HG03060 (cell line): ENCODE results near the gene UCP2.
A peak's percentile ranks its signal among the peaks of the same experiment; 100 is the strongest.
"Not testable (repeated sequence)": the region's sequence is repeated elsewhere in the genome, so short reads cannot be mapped to it uniquely, and the experiment has no call there.

Experiments used
- ATAC-seq: cut with Tn5 transposase; IDR thresholded peaks from one replicate; pipeline ENCODE4 v1.9.1; 2021; ENCODE audit warnings: low read depth, moderate number of reproducible peaks; ENCODE audit not compliant: unreplicated experiment

UCP2 gene

GRCh38 chr11:73996161-73996747, 13.6 kb upstream of the UCP2 start:
- ATAC-seq: no peak

GRCh38 chr11:73995731-73996130, 13.1 kb upstream of the UCP2 start:
- ATAC-seq: no peak

- ATAC-seq: peak; percentile 38
These were observed 12.6 kb upstream of the UCP2 start for GRCh38 chr11:73995247-73995646.

GRCh38 chr11:73991471-73992006, 8.9 kb upstream of the UCP2 start:
- ATAC-seq: no peak

GRCh38 chr11:73990730-73991129, 8.1 kb upstream of the UCP2 start:
- ATAC-seq: no peak

- ATAC-seq: no peak
These were observed 6.5 kb upstream of the UCP2 start for GRCh38 chr11:73989156-73989555.

- no peak for ATAC-seq
These were observed 5.6 kb upstream of the UCP2 start for GRCh38 chr11:73988227-73988626.

- ATAC-seq: not testable (repeated sequence)
These were observed 3.0 kb upstream of the UCP2 start for GRCh38 chr11:73985661-73986060.

GRCh38 chr11:73983741-73984538, 1.3 kb upstream of the UCP2 start:
- no peak for ATAC-seq

- peak; percentile 47 for ATAC-seq
These were observed 522 bp upstream of the UCP2 start for GRCh38 chr11:73982990-73983740.

- no peak for ATAC-seq
These were observed 1.4 kb downstream of the UCP2 start for GRCh38 chr11:73981051-73981805.

GRCh38 chr11:73980001-73980961, 2.4 kb downstream of the UCP2 start:
- ATAC-seq: no peak

- no peak for ATAC-seq
These were observed 4.0 kb downstream of the UCP2 start for GRCh38 chr11:73978576-73979086.

- no peak for ATAC-seq
These were observed 4.7 kb downstream of the UCP2 start for GRCh38 chr11:73977856-73978519.

GRCh38 chr11:73976451-73977151, 6.0 kb downstream of the UCP2 start:
- no peak for ATAC-seq

GRCh38 chr11:73975479-73975757, 7.2 kb downstream of the UCP2 start:
- ATAC-seq: no peak

- ATAC-seq: no peak
These were observed 7.8 kb downstream of the UCP2 start for GRCh38 chr11:73974604-73975478.
